Right hindlimb (tissue), 1 donor: ENCODE results near the gene DDX28.
"Not testable (repeated sequence)": the region's sequence is repeated elsewhere in the genome, so short reads cannot be mapped to it uniquely, and the experiment has no call there.

ENCODE experiments used
- DNase-seq: peaks from one replicate; pipeline ENCODE4 v3.0.0-alpha.2; 2018

Gene DDX28

GRCh38 chr16:68037841-68038597 lies 15.0 kb upstream of the DDX28 start:
- DNase-seq: no peak

- no peak for DNase-seq
These were observed 12.2 kb upstream of the DDX28 start for GRCh38 chr16:68035227-68035626.

GRCh38 chr16:68033101-68033500 lies 10.1 kb upstream of the DDX28 start:
- DNase-seq: no peak

GRCh38 chr16:68031951-68032350 lies 8.9 kb upstream of the DDX28 start:
- DNase-seq: no peak

GRCh38 chr16:68030108-68030507 lies 7.1 kb upstream of the DDX28 start:
- not testable (repeated sequence) for DNase-seq

- DNase-seq: no peak
These were observed 6.0 kb upstream of the DDX28 start for GRCh38 chr16:68028996-68029395.

GRCh38 chr16:68022278-68022727 lies 729 bp downstream of the DDX28 start:
- DNase-seq: no peak

GRCh38 chr16:68021490-68021889 lies 1.5 kb downstream of the DDX28 start:
- no peak for DNase-seq

- DNase-seq: no peak
These were observed 3.8 kb downstream of the DDX28 start for GRCh38 chr16:68019167-68019680.

- no peak for DNase-seq
These were observed 7.4 kb downstream of the DDX28 start, which contains the start of gene DPEP2NB for GRCh38 chr16:68015681-68016080. Gene DPEP2NB, minus strand, starts transcription at chr16:68015911. Its CDS starts 141 bp downstream, at chr16:68015770.

- no peak for DNase-seq
These were observed 9.6 kb downstream of the DDX28 start for GRCh38 chr16:68013440-68013839.

GRCh38 chr16:68009872-68010271 lies 13.2 kb downstream of the DDX28 start:
- not testable (repeated sequence) for DNase-seq

GRCh38 chr16:68009157-68009735 lies 13.8 kb downstream of the DDX28 start:
- no peak for DNase-seq

- no peak for DNase-seq
These were observed 17.2 kb downstream of the DDX28 start for GRCh38 chr16:68005786-68006286.

GRCh38 chr16:68005211-68005610 lies 17.8 kb downstream of the DDX28 start:
- no peak for DNase-seq

GRCh38 chr16:68003031-68003430 lies 20.0 kb downstream of the DDX28 start:
- DNase-seq: no peak

GRCh38 chr16:68000450-68000849 lies 22.6 kb downstream of the DDX28 start:
- no peak for DNase-seq

GRCh38 chr16:67999985-68000384 lies 23.0 kb downstream of the DDX28 start:
- no peak for DNase-seq

- DNase-seq: not testable (repeated sequence)
These were observed 24.0 kb downstream of the DDX28 start, which contains the start of gene DPEP2 for GRCh38 chr16:67998779-67999688. Gene DPEP2, minus strand, starts transcription at chr16:67999484. Its CDS starts 6,272 bp downstream, at chr16:67993212.

GRCh38 chr16:67998231-67998778 lies 24.7 kb downstream of the DDX28 start:
- not testable (repeated sequence) for DNase-seq

- DNase-seq: no peak
These were observed 26.4 kb downstream of the DDX28 start for GRCh38 chr16:67996666-67997065.

- no peak for DNase-seq
These were observed 27.6 kb downstream of the DDX28 start for GRCh38 chr16:67995423-67995822.
